ENCODE results near the gene GPC1.

GPC1 gene

GRCh38 chr2:240412211-240412861 is 23.1 kb upstream of the GPC1 start:
- no peak for DNase-seq (ENCODE audit: low spot score)

GRCh38 chr2:240412975-240413812 is 22.3 kb upstream of the GPC1 start:
- no peak for DNase-seq (ENCODE audit: low spot score)

GRCh38 chr2:240413813-240414429 is 21.5 kb upstream of the GPC1 start:
- DNase-seq (ENCODE audit: low spot score), result no peak

GRCh38 chr2:240416821-240417220 is 18.6 kb upstream of the GPC1 start:
- no peak for DNase-seq (ENCODE audit: low spot score)

- DNase-seq (ENCODE audit: low spot score), result no peak
These were observed 17.2 kb upstream of the GPC1 start for GRCh38 chr2:240418311-240418710.

GRCh38 chr2:240419271-240419670 is 16.2 kb upstream of the GPC1 start:
- DNase-seq (ENCODE audit: low spot score), result no peak

GRCh38 chr2:240419723-240420122 is 15.7 kb upstream of the GPC1 start:
- DNase-seq (ENCODE audit: low spot score), result no peak

GRCh38 chr2:240420206-240421104 is 15.0 kb upstream of the GPC1 start:
- DNase-seq (ENCODE audit: low spot score), result no peak

- DNase-seq (ENCODE audit: low spot score), result no peak
These were observed 14.1 kb upstream of the GPC1 start for GRCh38 chr2:240421381-240421780.

- DNase-seq (ENCODE audit: low spot score), result no peak
These were observed 12.7 kb upstream of the GPC1 start for GRCh38 chr2:240422658-240423329.

GRCh38 chr2:240423788-240424191 is 11.7 kb upstream of the GPC1 start:
- no peak for DNase-seq (ENCODE audit: low spot score)

GRCh38 chr2:240424341-240425235 is 10.9 kb upstream of the GPC1 start:
- no peak for DNase-seq (ENCODE audit: low spot score)

- no peak for DNase-seq (ENCODE audit: low spot score)
These were observed 10.2 kb upstream of the GPC1 start for GRCh38 chr2:240425236-240425615.

DNA sequence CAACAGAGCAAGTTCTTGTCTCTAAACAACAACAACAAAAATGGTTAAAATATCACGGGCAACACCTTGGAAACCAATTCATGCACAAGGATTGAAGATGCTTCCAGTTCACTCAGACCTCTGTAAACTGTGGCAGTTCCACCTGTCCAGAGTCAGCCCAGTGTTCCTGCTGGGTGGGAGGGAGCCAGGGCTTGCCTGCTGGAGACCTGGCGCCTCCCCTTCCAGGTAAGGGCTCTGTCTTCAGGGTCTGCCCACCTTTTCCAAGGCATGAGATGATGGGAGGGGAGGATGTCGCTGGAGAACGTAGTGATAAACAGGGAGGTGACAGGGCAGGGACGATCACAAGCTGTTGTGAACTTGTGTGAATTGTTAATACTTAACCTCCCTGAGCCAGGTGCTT is 9.8 kb upstream of the GPC1 start:
- no peak for DNase-seq (ENCODE audit: low spot score)

- no peak for DNase-seq (ENCODE audit: low spot score)
These were observed 8.4 kb upstream of the GPC1 start for GRCh38 chr2:240426845-240427721.

DNA sequence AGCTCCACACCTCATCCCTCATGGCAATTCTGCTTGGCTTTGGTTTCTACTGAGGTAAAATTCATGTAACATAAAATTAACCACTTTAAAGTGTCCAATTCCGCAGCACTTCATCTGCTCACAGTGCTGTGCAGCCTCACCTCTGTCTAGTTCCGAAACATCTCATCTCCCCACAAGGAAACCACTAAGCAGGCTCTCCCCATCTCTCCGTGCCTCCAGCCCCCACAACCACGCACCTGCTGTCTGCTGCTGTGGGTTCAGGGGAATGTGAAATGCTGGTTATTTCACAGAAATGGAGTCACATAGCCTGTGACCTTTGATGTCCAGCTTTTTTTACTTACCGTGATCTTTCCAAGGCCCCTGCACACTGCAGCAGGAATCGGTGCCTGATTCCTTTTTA is 7.7 kb upstream of the GPC1 start:
- DNase-seq (ENCODE audit: low spot score), result no peak

GRCh38 chr2:240428245-240428644 is 7.2 kb upstream of the GPC1 start:
- no peak for DNase-seq (ENCODE audit: low spot score)

DNA sequence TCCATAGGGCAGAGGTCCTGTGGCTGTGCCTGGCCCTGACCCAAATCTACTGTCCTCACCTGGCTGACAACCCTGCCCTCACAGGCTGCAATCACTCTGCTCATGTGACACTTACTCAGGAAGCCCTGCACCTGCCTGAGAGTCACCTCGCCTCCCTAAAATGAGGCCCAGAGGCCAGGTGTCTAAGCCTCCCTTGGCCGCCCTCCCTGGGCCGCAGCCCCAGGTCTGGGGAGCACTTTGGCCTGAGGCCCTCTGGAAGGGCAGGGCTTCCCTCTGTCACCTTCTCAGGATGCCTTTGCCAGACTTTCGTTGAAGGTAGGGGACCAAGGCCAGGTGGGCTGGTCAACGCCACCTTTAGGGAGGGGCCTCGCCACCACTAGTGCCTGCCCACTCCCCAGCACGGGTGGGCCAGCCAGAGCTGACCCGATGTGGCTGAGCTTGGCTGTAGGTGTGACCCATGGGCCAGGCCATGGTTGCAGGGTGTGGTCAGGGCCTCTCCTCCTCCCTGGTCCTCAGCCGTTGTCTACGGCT is 6.1 kb upstream of the GPC1 start:
- DNase-seq (ENCODE audit: low spot score), result no peak

GRCh38 chr2:240429872-240430491 is 5.5 kb upstream of the GPC1 start:
- DNase-seq (ENCODE audit: low spot score), result no peak

Measured in COLO829 (cell line).